Thyroid gland (tissue), 4 donors: ENCODE results near the gene ACOX1.

Experiments
- CTCF ChIP-seq, 6 experiments: fragments of 200-600 bp in 3 of 6; fragments of 450-650 bp in 3 of 6; sonication (generic) in 3 of 6; IDR thresholded peaks; one replicate each; pipeline ENCODE4 v1.5.1; 2016 to 2019; ENCODE audit warnings: antibody characterized with exemption in 6 of 6, mild to moderate bottlenecking in 2 of 6, inconsistent platforms in 1 of 6, moderate library complexity in 1 of 6
- POLR2A ChIP-seq, 2 donors: fragments of 450-650 bp; IDR thresholded peaks; one replicate each; pipeline ENCODE4 v1.6.1; 2017; ENCODE audit warnings: antibody characterized with exemption in 2 of 2, mild to moderate bottlenecking in 2 of 2, moderate library complexity in 1 of 2

GRCh38 chr17:76026714-76027158 lies 47.8 kb upstream of the ACOX1 start:
- TF ChIP-seq CTCF (IDR thresholded peaks at IDR 0.05) (peak in 3 of 6 experiments; percentile 34 to 51 (median 41)), POLR2A (IDR thresholded peaks at IDR 0.05) (no peak)
